Measurements from ENCODE around the gene CCDC51.

GRCh38 chr3:48431224-48432029, 8.5 kb downstream of the CCDC51 start:
- TF ChIP-seq CTCF (optimal IDR thresholded peaks at IDR 0.05 in 1 of 3, IDR thresholded peaks at IDR 0.05 in 1 of 3, conservative IDR thresholded peaks at IDR 0.05 in 1 of 3; ENCODE audit: extremely low read depth in 1 of 3, insufficient read depth in 2 of 3, low read length in 3 of 3) (no peak), EZH2 (IDR thresholded peaks at IDR 0.05; ENCODE audit: low read length) (no peak)

Measured in keratinocyte (primary cell).